ENCODE results near the gene TGFBI.
"Not testable (repeated sequence)": the region's sequence is repeated elsewhere in the genome, so short reads cannot be mapped to it uniquely, and the experiment has no call there.

TGFBI gene

GRCh38 chr5:136028090-136028489 lies 698 bp upstream of the TGFBI start:
- no peak for DNase-seq

- no peak for DNase-seq
Observed at GRCh38 chr5:136030252-136030651, 1.5 kb downstream of the TGFBI start.

- DNase-seq: no peak
Observed at GRCh38 chr5:136030956-136031611, 2.3 kb downstream of the TGFBI start.

GRCh38 chr5:136031711-136032110 lies 2.9 kb downstream of the TGFBI start:
- no peak for DNase-seq

- DNase-seq: peak; percentile 11
Observed at GRCh38 chr5:136032564-136032963, 3.8 kb downstream of the TGFBI start.

GRCh38 chr5:136033234-136033633 lies 4.4 kb downstream of the TGFBI start:
- DNase-seq: peak; percentile 31

GRCh38 chr5:136033848-136034247 lies 5.1 kb downstream of the TGFBI start:
- no peak for DNase-seq

GRCh38 chr5:136034492-136034891 lies 5.7 kb downstream of the TGFBI start:
- DNase-seq: no peak

GRCh38 chr5:136034984-136035383 lies 6.2 kb downstream of the TGFBI start:
- no peak for DNase-seq

GRCh38 chr5:136035837-136036236 lies 7.0 kb downstream of the TGFBI start:
- DNase-seq: no peak

- no peak for DNase-seq
Observed at GRCh38 chr5:136036293-136036911, 7.6 kb downstream of the TGFBI start.

GRCh38 chr5:136037001-136037705 lies 8.4 kb downstream of the TGFBI start:
- DNase-seq: peak; percentile 38

- DNase-seq: no peak
Observed at GRCh38 chr5:136038635-136039034, 9.8 kb downstream of the TGFBI start.

GRCh38 chr5:136039202-136039601 lies 10.4 kb downstream of the TGFBI start:
- DNase-seq: no peak

- peak; percentile 35 for DNase-seq
Observed at GRCh38 chr5:136040746-136041415, 12.1 kb downstream of the TGFBI start.

GRCh38 chr5:136042156-136042555 lies 13.4 kb downstream of the TGFBI start:
- DNase-seq: no peak

- DNase-seq: no peak
Observed at GRCh38 chr5:136042665-136043121, 13.9 kb downstream of the TGFBI start.

GRCh38 chr5:136043551-136043950 lies 14.8 kb downstream of the TGFBI start:
- no peak for DNase-seq

GRCh38 chr5:136043968-136044610 lies 15.3 kb downstream of the TGFBI start:
- no peak for DNase-seq

GRCh38 chr5:136045026-136045425 lies 16.2 kb downstream of the TGFBI start:
- not testable (repeated sequence) for DNase-seq

- DNase-seq: no peak
Observed at GRCh38 chr5:136046246-136046645, 17.5 kb downstream of the TGFBI start.

GRCh38 chr5:136047858-136048257 lies 19.1 kb downstream of the TGFBI start:
- no peak for DNase-seq

- DNase-seq: no peak
Observed at GRCh38 chr5:136048966-136049365, 20.2 kb downstream of the TGFBI start.
